Neural cell (in vitro differentiated cells): ENCODE measurements around the gene VSIG10L. TPM values are rescaled to one million over a fixed set of nuclear protein-coding genes. Genes with fewer than 3 reads are reported as not detected.

ENCODE experiments used
- H2AFZ ChIP-seq: fragments of 200-600, 300-800 bp; sonication (generic), shearing (Covaris generic); 2 replicates; pipeline ENCODE4 v1.6.0; 2014; ENCODE audit warnings: low read depth, mild to moderate bottlenecking, antibody characterized with exemption, low read length, moderate library complexity
- H3F3A ChIP-seq: fragments of 200-600 bp; shearing (Covaris generic); 2 replicates; pipeline ENCODE4 v1.6.1; 2016; ENCODE audit warnings: mild to moderate bottlenecking, moderate library complexity, mixed read lengths, antibody characterized with exemption, low read length; ENCODE audit not compliant: insufficient read depth, poor library complexity, severe bottlenecking
- H3K27ac ChIP-seq: fragments of 200-600, 300-800 bp; sonication (generic), shearing (Covaris generic); 2 replicates; pipeline ENCODE4 v1.5.1; 2014; ENCODE audit warnings: mild to moderate bottlenecking, low read length, moderate library complexity
- H3K27me3 ChIP-seq: fragments of 300-800, 200-600 bp; sonication (generic), shearing (Covaris generic); 2 replicates; pipeline ENCODE4 v1.6.0; 2014; ENCODE audit warnings: mild to moderate bottlenecking, low read depth, low read length, moderate library complexity; ENCODE audit not compliant: insufficient read depth
- H3K36me3 ChIP-seq: fragments of 300-800, 200-600 bp; sonication (generic), shearing (Covaris generic); 2 replicates; pipeline ENCODE4 v1.5.1; 2014; ENCODE audit warnings: mild to moderate bottlenecking, antibody characterized with exemption, low read length, moderate library complexity; ENCODE audit not compliant: insufficient read depth
- H3K4me2 ChIP-seq: fragments of 300-800, 200-600 bp; sonication (generic), shearing (Covaris generic); 2 replicates; pipeline ENCODE4 v1.6.0; 2014; ENCODE audit warnings: mild to moderate bottlenecking, low read length
- H3K4me3 ChIP-seq: fragments of 300-800, 200-600 bp; sonication (generic), shearing (Covaris generic); 2 replicates; pipeline ENCODE4 v1.5.1; 2014; ENCODE audit warnings: mild to moderate bottlenecking, low read length, moderate library complexity
- H3K79me2 ChIP-seq: fragments of 200-600 bp; shearing (Covaris generic); replicated peaks from 2 replicates; pipeline ENCODE4 v1.6.0; 2014; ENCODE audit warnings: mild to moderate bottlenecking, low read length, moderate library complexity; ENCODE audit not compliant: insufficient read depth
- H3K9ac ChIP-seq: fragments of 300-800, 200-600 bp; sonication (generic), shearing (Covaris generic); 2 replicates; pipeline ENCODE4 v1.6.1; 2016; ENCODE audit warnings: mild to moderate bottlenecking, low read length, mixed read lengths
- H3K9me2 ChIP-seq: fragments of 200-600 bp; shearing (Covaris generic); 2 replicates; pipeline ENCODE4 v1.6.1; 2016; ENCODE audit warnings: mild to moderate bottlenecking, low read length, mixed read lengths; ENCODE audit not compliant: insufficient read depth
- H3K9me3 ChIP-seq: fragments of 200-600, 300-800 bp; sonication (generic), shearing (Covaris generic); 2 replicates; pipeline ENCODE4 v1.6.1; 2016; ENCODE audit warnings: mild to moderate bottlenecking, mixed run types, low read length, moderate library complexity, mixed read lengths
- H4K20me1 ChIP-seq: fragments of 200-600 bp; shearing (Covaris generic); 2 replicates; pipeline ENCODE4 v1.6.1; 2016; ENCODE audit warnings: mild to moderate bottlenecking, mixed run types; ENCODE audit not compliant: insufficient read depth
- EP300 ChIP-seq: fragments of 450-650 bp; conservative IDR thresholded peaks from 2 replicates; pipeline ENCODE4 v1.6.1; 2014; ENCODE audit warnings: antibody characterized with exemption, mild to moderate bottlenecking, moderate library complexity; ENCODE audit not compliant: poor library complexity, severe bottlenecking
- EZH2 ChIP-seq: fragments of 200-600, 300-800 bp; shearing (Covaris generic), sonication (generic); IDR thresholded peaks from 2 replicates; pipeline ENCODE4 v1.6.1; 2014; ENCODE audit warnings: antibody characterized with exemption, low read length, borderline replicate concordance, mild to moderate bottlenecking; ENCODE audit not compliant: insufficient read depth, poor library complexity, severe bottlenecking
- MXI1 ChIP-seq: fragments of 450-650 bp; conservative IDR thresholded peaks from 2 replicates; pipeline ENCODE4 v1.6.1; 2014; ENCODE audit warnings: antibody characterized with exemption, mild to moderate bottlenecking; ENCODE audit not compliant: poor library complexity, severe bottlenecking
- POLR2AphosphoS5 ChIP-seq: IDR thresholded peaks from 2 replicates; pipeline ENCODE4 v1.6.1; 2012
- RAD21 ChIP-seq: fragments of 450-650 bp; conservative IDR thresholded peaks from 2 replicates; pipeline ENCODE4 v1.6.1; 2014; ENCODE audit warnings: antibody characterized with exemption, mild to moderate bottlenecking, moderate library complexity
- SMC3 ChIP-seq: fragments of 450-650 bp; conservative IDR thresholded peaks from 2 replicates; pipeline ENCODE4 v1.6.1; 2014; ENCODE audit warnings: antibody characterized with exemption, mild to moderate bottlenecking, moderate library complexity; ENCODE audit not compliant: poor library complexity
- TAF1 ChIP-seq: IDR thresholded peaks from 2 replicates; pipeline ENCODE4 v1.6.1; 2012; ENCODE audit warnings: low read depth
- polyA plus RNA-seq: library from polyadenylated mRNA; depleted of rRNA; stranded (reverse); fragments of >200 nt; gene quantifications from 2 replicates; pipeline ENCODE4 v1.2.3, GENCODE V29; 2014
- TF ChIP-seq, protein P1 (sequence below): IDR thresholded peaks from 2 replicates; pipeline ENCODE4 v1.6.1; 2012; ENCODE audit warnings: borderline replicate concordance
- TF ChIP-seq, protein P2 (sequence below): fragments of 450-650 bp; IDR thresholded peaks from 2 replicates; pipeline ENCODE4 v1.5.1; 2014; ENCODE audit warnings: antibody characterized with exemption, mild to moderate bottlenecking, moderate library complexity; ENCODE audit not compliant: poor library complexity, severe bottlenecking

VSIG10L gene
- polyA plus RNA-seq, 1 donor from 2014 or later: 2.3 TPM

- H3K9me3 ChIP-seq: no peaks in the 10 kb centered on the region
- H3K9me2 ChIP-seq: no peaks in the 10 kb centered on the region
- H3K79me2 ChIP-seq: no peaks in the 10 kb centered on the region
- no peaks in the 10 kb centered on the region for H4K20me1 ChIP-seq
- no peaks in the 10 kb centered on the region for H3K36me3 ChIP-seq
- H3K4me3 ChIP-seq: no peak overlapping the region
- no peak overlapping the region for H3K4me2 ChIP-seq
- H3K27ac ChIP-seq: no peak overlapping the region
- no peaks in the 10 kb centered on the region for H3K27me3 ChIP-seq
- H3F3A ChIP-seq: no peaks in the 10 kb centered on the region
- no peak for TF ChIP-seq SMC3
- TF ChIP-seq EZH2: no peak
- TF ChIP-seq, protein P1, sequence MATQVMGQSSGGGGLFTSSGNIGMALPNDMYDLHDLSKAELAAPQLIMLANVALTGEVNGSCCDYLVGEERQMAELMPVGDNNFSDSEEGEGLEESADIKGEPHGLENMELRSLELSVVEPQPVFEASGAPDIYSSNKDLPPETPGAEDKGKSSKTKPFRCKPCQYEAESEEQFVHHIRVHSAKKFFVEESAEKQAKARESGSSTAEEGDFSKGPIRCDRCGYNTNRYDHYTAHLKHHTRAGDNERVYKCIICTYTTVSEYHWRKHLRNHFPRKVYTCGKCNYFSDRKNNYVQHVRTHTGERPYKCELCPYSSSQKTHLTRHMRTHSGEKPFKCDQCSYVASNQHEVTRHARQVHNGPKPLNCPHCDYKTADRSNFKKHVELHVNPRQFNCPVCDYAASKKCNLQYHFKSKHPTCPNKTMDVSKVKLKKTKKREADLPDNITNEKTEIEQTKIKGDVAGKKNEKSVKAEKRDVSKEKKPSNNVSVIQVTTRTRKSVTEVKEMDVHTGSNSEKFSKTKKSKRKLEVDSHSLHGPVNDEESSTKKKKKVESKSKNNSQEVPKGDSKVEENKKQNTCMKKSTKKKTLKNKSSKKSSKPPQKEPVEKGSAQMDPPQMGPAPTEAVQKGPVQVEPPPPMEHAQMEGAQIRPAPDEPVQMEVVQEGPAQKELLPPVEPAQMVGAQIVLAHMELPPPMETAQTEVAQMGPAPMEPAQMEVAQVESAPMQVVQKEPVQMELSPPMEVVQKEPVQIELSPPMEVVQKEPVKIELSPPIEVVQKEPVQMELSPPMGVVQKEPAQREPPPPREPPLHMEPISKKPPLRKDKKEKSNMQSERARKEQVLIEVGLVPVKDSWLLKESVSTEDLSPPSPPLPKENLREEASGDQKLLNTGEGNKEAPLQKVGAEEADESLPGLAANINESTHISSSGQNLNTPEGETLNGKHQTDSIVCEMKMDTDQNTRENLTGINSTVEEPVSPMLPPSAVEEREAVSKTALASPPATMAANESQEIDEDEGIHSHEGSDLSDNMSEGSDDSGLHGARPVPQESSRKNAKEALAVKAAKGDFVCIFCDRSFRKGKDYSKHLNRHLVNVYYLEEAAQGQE: no peak
- no peak for TF ChIP-seq MXI1
- TF ChIP-seq, protein P2, sequence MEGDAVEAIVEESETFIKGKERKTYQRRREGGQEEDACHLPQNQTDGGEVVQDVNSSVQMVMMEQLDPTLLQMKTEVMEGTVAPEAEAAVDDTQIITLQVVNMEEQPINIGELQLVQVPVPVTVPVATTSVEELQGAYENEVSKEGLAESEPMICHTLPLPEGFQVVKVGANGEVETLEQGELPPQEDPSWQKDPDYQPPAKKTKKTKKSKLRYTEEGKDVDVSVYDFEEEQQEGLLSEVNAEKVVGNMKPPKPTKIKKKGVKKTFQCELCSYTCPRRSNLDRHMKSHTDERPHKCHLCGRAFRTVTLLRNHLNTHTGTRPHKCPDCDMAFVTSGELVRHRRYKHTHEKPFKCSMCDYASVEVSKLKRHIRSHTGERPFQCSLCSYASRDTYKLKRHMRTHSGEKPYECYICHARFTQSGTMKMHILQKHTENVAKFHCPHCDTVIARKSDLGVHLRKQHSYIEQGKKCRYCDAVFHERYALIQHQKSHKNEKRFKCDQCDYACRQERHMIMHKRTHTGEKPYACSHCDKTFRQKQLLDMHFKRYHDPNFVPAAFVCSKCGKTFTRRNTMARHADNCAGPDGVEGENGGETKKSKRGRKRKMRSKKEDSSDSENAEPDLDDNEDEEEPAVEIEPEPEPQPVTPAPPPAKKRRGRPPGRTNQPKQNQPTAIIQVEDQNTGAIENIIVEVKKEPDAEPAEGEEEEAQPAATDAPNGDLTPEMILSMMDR: no peak
- TF ChIP-seq EP300: no peak
- no peak for TF ChIP-seq POLR2AphosphoS5
- TF ChIP-seq TAF1: no peak
- TF ChIP-seq RAD21: no peak
- H2AFZ ChIP-seq: no peak overlapping the region
- no peak overlapping the region for H3K9ac ChIP-seq
These were observed 40.1 kb upstream of the VSIG10L start for GRCh38 chr19:51382004-51382403.

- Histone ChIP-seq H3K27me3 (no peaks in the 10 kb centered on the region), H2AFZ (no peak overlapping the region), H3K36me3 (no peaks in the 10 kb centered on the region), H3K4me2 (no peak overlapping the region), H3K9me2 (no peaks in the 10 kb centered on the region), H3K4me3 (no peak overlapping the region), H3K9me3 (no peaks in the 10 kb centered on the region), H3K27ac (no peak overlapping the region), H3F3A (no peaks in the 10 kb centered on the region), H3K79me2 (no peaks in the 10 kb centered on the region), H4K20me1 (no peaks in the 10 kb centered on the region), H3K9ac (no peak overlapping the region)
- TF ChIP-seq POLR2AphosphoS5: no peak
- TF ChIP-seq RAD21: no peak
- no peak for TF ChIP-seq EZH2
- TF ChIP-seq, protein P2: no peak
- TF ChIP-seq, protein P1: no peak
- TF ChIP-seq EP300: no peak
- TF ChIP-seq TAF1: no peak
- no peak for TF ChIP-seq MXI1
- TF ChIP-seq SMC3: no peak
These were observed 38.4 kb upstream of the VSIG10L start for GRCh38 chr19:51380379-51380778.
